GM12878 (cell line): Measurements from ENCODE around the gene CTNNA3. TPM values are rescaled to one million over a fixed set of nuclear protein-coding genes. Genes with fewer than 3 reads are reported as not detected.

Experiments used
- ATF7 ChIP-seq: fragments of 450-650 bp; IDR thresholded peaks from 2 replicates; pipeline ENCODE4 v1.6.1; 2016; ENCODE audit warnings: low read depth, mild to moderate bottlenecking
- CHD2 ChIP-seq: IDR thresholded peaks from 2 replicates; pipeline ENCODE4 v1.6.1; 2011; ENCODE audit warnings: low read depth, low read length, improper control_type of control experiment, borderline replicate concordance
- KAT2A ChIP-seq: conservative IDR thresholded peaks from 2 replicates; pipeline ENCODE4 v1.6.1; 2011; ENCODE audit warnings: low read depth, low read length; ENCODE audit not compliant: control insufficient read depth
- MEF2A ChIP-seq: IDR thresholded peaks from 2 replicates; pipeline ENCODE4 v1.6.1; 2011; ENCODE audit warnings: low read depth, mild to moderate bottlenecking, low read length, moderate library complexity; ENCODE audit not compliant: insufficient read depth
- PKNOX1 ChIP-seq: fragments of 450-650 bp; IDR thresholded peaks from 2 replicates; pipeline ENCODE4 v1.6.1; 2016; ENCODE audit warnings: mild to moderate bottlenecking
- RBBP5 ChIP-seq: fragments of 200-600 bp; sonication (generic); conservative IDR thresholded peaks from 2 replicates; pipeline ENCODE4 v1.6.1; 2016
- WRNIP1 ChIP-seq: IDR thresholded peaks from 2 replicates; pipeline ENCODE4 v1.6.1; 2011; ENCODE audit warnings: low read depth, low read length, improper control_type of control experiment, borderline replicate concordance
- polyA plus RNA-seq, 11 experiments: library from polyadenylated mRNA; depleted of rRNA in 4 of 11; unstranded in 6 of 11; stranded (reverse) in 5 of 11; fragments of >200 nt; fragmentation: Nextera tagmentation in 4 of 11; fragmentation: Illumina TruSeq in 1 of 11; extraction: Ambion mirVana in 4 of 11; extraction: Trizol in 1 of 11; gene quantifications; 1 replicate in 1 of 11; 2 replicates in 10 of 11; pipeline versions ENCODE4 v1.2.1 to v1.2.3, GENCODE V29; 2011 to 2016; ENCODE audit warnings: inconsistent platforms in 2 of 11, missing spikeins in 2 of 11, low read depth in 1 of 11
- total RNA-seq, 4 experiments: library from RNA; depleted of rRNA in 3 of 4; stranded (reverse); fragments of >200 nt in 3 of 4; fragmentation: Illumina TruSeq in 1 of 4; extraction: Trizol in 1 of 4; gene quantifications; 2 replicates each; pipeline versions ENCODE4 v1.2.1 to v1.2.3, GENCODE V29; 2013 to 2021
- TF ChIP-seq, protein P1 (sequence below): fragments of 450-650 bp; IDR thresholded peaks from 2 replicates; pipeline ENCODE4 v1.6.1; 2017; ENCODE audit warnings: mild to moderate bottlenecking, moderate library complexity
- TF ChIP-seq, protein P2 (sequence below): IDR thresholded peaks from 2 replicates; pipeline ENCODE4 v1.6.1; 2011; ENCODE audit warnings: borderline replicate concordance, low read depth, mild to moderate bottlenecking, moderate library complexity, low read length; ENCODE audit not compliant: insufficient read depth, poor library complexity, severe bottlenecking

CTNNA3 gene
- total and polyA plus RNA-seq, 10 of the 15 experiments (the other 5 are each of a cell fraction or from before 2014, with no cell fraction given): under 0.01 to 4.5 (median 0.22) TPM; not detected in 2

- TF ChIP-seq, protein P1, sequence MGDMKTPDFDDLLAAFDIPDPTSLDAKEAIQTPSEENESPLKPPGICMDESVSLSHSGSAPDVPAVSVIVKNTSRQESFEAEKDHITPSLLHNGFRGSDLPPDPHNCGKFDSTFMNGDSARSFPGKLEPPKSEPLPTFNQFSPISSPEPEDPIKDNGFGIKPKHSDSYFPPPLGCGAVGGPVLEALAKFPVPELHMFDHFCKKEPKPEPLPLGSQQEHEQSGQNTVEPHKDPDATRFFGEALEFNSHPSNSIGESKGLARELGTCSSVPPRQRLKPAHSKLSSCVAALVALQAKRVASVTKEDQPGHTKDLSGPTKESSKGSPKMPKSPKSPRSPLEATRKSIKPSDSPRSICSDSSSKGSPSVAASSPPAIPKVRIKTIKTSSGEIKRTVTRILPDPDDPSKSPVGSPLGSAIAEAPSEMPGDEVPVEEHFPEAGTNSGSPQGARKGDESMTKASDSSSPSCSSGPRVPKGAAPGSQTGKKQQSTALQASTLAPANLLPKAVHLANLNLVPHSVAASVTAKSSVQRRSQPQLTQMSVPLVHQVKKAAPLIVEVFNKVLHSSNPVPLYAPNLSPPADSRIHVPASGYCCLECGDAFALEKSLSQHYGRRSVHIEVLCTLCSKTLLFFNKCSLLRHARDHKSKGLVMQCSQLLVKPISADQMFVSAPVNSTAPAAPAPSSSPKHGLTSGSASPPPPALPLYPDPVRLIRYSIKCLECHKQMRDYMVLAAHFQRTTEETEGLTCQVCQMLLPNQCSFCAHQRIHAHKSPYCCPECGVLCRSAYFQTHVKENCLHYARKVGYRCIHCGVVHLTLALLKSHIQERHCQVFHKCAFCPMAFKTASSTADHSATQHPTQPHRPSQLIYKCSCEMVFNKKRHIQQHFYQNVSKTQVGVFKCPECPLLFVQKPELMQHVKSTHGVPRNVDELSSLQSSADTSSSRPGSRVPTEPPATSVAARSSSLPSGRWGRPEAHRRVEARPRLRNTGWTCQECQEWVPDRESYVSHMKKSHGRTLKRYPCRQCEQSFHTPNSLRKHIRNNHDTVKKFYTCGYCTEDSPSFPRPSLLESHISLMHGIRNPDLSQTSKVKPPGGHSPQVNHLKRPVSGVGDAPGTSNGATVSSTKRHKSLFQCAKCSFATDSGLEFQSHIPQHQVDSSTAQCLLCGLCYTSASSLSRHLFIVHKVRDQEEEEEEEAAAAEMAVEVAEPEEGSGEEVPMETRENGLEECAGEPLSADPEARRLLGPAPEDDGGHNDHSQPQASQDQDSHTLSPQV: no peak
- TF ChIP-seq WRNIP1 (no peak), ATF7 (no peak), PKNOX1 (no peak), CHD2 (no peak), RBBP5 (no peak), KAT2A (no peak), MEF2A (no peak)
- TF ChIP-seq, protein P2, sequence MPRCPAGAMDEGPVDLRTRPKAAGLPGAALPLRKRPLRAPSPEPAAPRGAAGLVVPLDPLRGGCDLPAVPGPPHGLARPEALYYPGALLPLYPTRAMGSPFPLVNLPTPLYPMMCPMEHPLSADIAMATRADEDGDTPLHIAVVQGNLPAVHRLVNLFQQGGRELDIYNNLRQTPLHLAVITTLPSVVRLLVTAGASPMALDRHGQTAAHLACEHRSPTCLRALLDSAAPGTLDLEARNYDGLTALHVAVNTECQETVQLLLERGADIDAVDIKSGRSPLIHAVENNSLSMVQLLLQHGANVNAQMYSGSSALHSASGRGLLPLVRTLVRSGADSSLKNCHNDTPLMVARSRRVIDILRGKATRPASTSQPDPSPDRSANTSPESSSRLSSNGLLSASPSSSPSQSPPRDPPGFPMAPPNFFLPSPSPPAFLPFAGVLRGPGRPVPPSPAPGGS: no peak
Measured at GRCh38 chr10:66414943-66415342, 1281.1 kb downstream of the CTNNA3 start (continued).
